ENCODE measurements around the gene CCP110.

DNA sequence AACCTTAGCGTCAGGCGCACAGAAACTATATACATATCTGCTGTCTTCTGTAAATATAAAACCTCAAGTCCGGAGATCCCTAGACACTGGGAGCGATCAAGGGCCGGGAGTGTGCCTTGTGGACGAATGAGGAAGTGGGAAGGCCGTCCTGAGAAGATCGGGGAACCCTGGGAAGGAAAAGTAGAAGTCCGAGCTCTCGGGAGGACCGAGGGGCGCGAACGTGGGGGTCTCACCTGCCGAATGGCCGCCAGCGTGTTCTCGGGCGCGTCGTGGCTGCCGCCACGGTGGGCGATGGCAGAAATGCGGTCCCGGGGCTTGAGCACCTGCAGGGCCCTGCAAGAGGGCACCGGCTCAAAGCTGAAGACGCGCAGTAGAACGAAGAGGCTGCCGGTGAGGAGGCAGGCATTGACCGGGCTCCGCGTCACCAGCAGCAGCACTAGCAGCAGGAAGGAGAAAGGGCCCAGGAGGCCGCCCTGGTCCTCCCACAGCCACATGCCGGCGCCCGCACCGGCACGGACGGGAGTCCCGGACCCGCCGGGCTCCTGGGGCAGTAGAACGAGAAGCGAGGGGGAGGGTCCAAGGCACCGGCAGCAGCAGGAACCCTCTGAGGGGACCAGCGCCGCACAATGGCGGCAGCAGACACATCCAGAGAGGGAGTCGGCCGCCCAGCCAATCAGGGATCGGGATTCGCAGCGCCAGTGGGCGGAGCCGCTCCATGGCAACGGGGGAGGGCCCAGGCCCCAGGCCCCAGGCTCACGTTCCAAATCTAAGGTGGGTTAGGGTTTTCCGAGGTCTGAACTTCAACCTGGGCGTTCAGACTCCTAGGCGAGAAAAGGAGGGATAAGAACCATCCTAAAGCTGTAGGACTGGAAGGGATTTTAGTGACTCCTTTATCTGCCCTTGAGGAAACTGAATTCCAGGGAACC is 2.0 kb upstream of the CCP110 start, which contains the start of gene GDE1:
- TF ChIP-seq, protein P1, sequence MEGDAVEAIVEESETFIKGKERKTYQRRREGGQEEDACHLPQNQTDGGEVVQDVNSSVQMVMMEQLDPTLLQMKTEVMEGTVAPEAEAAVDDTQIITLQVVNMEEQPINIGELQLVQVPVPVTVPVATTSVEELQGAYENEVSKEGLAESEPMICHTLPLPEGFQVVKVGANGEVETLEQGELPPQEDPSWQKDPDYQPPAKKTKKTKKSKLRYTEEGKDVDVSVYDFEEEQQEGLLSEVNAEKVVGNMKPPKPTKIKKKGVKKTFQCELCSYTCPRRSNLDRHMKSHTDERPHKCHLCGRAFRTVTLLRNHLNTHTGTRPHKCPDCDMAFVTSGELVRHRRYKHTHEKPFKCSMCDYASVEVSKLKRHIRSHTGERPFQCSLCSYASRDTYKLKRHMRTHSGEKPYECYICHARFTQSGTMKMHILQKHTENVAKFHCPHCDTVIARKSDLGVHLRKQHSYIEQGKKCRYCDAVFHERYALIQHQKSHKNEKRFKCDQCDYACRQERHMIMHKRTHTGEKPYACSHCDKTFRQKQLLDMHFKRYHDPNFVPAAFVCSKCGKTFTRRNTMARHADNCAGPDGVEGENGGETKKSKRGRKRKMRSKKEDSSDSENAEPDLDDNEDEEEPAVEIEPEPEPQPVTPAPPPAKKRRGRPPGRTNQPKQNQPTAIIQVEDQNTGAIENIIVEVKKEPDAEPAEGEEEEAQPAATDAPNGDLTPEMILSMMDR (IDR thresholded peaks at IDR 0.05), result peak in 3 of 4 donors; percentile 45 to 55 (median 53)
- peak; percentile 85 for TF ChIP-seq POLR2A (IDR thresholded peaks at IDR 0.05)
